HS-5 (cell line): ENCODE measurements around the gene DHDH.

ENCODE experiments used
- DNase-seq: peaks from one replicate; pipeline ENCODE4 v3.0.0-alpha.2; 2012; ENCODE audit warnings: low read depth

DHDH gene

DNA sequence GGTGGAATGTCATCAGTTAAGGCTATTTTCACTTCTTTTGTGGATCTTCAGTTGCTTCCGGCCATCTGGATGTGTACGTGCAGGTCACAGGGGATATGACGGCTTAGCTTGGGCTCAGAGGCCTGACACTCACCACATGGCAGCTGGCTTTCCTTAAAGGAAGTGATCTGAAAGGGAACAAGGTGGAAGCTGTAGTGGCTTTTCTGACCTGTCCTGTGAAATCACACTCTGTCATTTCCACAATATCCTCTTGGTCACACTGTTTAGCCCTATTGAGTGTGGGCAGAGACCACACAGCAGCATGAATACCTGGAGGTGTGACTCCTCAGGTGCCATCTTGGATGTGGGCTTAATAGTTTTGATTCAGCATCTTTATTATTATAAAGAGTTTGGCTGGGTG is 16.7 kb downstream of the DHDH start:
- DNase-seq: no peak

- no peak for DNase-seq
Observed at GRCh38 chr19:48950830-48951519, 17.5 kb downstream of the DHDH start.

- DNase-seq: no peak
Observed at GRCh38 chr19:48953141-48953540, 19.6 kb downstream of the DHDH start.

DNA sequence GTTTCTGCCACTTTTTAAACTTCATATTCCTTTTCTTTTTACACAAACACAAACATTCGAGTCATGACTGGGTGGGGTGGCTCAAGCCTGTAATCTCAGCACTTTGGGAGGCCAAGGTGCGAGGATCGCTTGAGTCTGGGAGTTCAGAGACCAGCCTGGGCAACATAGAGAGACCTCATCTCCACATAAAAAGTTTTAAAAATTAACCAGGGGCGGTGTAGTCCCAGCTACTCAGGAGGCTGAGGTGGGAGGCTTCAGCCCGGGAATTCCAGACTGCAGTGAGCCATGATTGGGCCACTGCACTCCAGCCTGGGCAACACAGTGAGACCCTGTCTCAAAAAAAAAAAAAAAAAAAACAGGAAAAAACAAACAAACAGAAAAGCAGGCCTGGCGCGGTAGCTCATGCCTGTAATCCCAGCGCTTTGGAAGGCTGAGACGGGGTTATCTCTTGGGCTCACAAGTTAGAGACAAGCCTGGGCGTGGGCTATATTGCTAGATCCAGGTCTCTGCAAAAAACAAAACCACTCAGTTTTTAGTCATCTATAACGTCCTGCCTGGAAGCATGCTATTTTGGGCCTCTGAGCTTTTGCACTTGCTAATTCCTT is 20.6 kb downstream of the DHDH start:
- no peak for DNase-seq

GRCh38 chr19:48954595-48955307 is 21.3 kb downstream of the DHDH start, which contains the start of gene BAX:
TSS of gene BAX (plus strand) at chr19:48954875. CDS start at chr19:48954929, 54 bp downstream.
- DNase-seq: peak; percentile 83

DNA sequence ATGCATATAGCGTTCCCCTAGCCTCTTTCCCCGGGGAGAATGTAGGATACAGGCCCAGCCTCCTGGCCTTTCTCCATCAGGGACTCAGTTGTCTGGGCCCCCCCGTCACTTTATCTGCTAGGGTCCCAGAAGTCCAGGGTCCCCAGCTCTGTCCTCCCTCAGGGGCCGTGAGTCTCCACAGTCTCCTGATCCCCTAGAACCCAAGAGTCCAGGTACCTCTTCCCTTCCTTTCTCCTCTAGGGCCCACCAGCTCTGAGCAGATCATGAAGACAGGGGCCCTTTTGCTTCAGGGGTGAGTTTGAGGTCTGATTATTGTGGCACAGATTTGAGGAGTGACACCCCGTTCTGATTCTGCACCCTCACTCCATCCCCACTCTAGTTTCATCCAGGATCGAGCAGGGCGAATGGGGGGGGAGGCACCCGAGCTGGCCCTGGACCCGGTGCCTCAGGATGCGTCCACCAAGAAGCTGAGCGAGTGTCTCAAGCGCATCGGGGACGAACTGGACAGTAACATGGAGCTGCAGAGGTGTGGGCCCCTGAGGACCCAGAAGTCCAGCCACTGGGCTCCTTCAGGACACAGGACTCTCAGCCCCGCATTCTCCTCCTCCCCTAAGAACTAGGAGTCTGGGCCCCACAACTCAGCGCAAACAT is 21.9 kb downstream of the DHDH start:
- DNase-seq: no peak

DNA sequence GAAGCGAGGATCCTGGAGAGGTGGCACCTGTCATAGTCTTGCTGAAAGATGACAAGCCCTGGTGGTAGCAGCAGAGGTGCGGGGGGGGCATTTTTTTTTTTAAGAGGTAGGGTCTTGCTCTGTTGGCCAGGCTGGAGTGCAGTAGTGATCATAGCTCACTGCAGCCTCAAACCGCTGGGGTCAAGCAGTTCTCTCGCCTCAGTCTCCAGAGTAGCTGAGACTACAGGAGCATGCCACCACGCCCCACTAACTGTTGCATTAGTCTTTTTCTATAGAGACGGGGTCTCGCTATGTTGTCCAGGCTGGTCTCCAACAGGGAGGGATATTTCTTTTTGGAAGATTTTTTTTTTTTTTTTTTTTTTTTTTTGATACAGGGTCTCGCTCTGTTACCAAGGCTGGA is 24.5 kb downstream of the DHDH start:
- no peak for DNase-seq

GRCh38 chr19:48959341-48960239 is 26.1 kb downstream of the DHDH start:
- no peak for DNase-seq

DNA sequence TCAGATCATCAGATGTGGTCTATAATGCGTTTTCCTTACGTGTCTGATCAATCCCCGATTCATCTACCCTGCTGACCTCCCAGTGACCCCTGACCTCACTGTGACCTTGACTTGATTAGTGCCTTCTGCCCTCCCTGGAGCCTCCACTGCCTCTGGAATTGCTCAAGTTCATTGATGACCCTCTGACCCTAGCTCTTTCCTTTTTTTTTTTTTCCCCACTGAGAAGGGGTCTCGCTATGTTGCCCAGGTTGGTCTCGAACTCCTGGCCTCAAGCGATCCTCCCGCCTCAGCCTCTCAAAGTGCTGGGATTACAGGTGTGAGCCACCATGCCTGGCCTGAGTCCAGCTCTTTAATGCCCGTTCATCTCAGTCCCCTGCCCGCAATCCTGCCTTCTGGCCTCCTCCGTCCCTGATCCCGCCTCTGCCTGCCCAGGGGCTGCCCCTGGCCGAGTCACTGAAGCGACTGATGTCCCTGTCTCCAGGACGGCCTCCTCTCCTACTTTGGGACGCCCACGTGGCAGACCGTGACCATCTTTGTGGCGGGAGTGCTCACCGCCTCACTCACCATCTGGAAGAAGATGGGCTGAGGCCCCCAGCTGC is 27.7 kb downstream of the DHDH start:
- no peak for DNase-seq

DNA sequence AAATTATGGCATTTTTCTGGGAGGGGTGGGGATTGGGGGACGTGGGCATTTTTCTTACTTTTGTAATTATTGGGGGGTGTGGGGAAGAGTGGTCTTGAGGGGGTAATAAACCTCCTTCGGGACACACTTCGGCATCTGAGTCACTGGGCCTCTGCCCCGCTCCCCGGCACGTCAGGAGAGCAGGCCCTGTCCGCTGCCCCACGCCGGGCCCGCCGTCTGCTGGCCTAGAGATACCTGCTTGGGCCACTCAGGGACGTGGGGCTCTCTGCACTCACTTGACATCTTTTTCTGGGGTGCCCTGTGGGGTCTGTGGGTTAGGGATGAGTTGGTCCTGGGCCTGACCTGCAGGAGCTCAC is 28.2 kb downstream of the DHDH start:
- DNase-seq: no peak

DNA sequence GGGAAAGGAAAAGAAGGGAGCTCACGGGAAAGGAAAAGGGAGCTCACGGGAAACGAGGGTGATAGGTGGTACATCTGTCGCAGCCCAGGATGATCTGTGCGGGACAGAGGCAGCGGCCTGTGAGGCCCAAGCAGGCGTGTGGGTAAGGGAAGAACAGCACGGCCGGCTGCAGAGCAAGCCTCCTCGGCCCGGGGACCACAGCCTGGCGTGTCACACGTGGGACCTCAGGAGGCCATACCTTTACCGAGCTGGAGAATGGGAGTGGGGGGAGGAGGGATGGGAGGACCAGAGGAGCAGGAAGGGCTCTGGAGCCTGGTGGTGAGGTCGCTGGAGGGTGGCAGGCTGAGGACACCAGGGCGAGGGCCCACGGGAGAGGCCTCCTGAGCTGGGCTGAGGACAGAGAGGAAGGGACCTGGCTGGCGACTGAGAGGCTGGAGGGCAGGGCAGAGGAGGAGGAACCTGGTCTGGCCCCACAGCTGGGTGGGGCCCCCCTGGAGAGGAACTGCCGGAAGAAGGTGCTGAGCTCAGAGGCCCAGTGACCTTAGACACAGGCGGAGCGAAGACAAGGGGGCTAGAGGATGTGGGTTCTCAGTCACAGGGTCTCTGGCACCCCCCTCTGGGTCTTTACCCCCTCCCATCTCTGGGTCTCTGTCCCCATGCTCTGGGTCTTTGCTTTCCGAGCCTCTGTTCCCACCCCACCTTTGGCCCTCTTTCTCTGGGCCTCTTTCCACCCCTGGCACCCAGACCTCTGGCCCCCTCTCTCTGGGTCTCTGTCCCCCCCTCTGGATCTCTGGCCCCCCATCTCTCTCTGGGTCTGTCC is 28.7 kb downstream of the DHDH start:
- DNase-seq: no peak

GRCh38 chr19:48962849-48963165 is 29.3 kb downstream of the DHDH start:
- no peak for DNase-seq

GRCh38 chr19:48963371-48964204 is 30.1 kb downstream of the DHDH start:
- no peak for DNase-seq

DNA sequence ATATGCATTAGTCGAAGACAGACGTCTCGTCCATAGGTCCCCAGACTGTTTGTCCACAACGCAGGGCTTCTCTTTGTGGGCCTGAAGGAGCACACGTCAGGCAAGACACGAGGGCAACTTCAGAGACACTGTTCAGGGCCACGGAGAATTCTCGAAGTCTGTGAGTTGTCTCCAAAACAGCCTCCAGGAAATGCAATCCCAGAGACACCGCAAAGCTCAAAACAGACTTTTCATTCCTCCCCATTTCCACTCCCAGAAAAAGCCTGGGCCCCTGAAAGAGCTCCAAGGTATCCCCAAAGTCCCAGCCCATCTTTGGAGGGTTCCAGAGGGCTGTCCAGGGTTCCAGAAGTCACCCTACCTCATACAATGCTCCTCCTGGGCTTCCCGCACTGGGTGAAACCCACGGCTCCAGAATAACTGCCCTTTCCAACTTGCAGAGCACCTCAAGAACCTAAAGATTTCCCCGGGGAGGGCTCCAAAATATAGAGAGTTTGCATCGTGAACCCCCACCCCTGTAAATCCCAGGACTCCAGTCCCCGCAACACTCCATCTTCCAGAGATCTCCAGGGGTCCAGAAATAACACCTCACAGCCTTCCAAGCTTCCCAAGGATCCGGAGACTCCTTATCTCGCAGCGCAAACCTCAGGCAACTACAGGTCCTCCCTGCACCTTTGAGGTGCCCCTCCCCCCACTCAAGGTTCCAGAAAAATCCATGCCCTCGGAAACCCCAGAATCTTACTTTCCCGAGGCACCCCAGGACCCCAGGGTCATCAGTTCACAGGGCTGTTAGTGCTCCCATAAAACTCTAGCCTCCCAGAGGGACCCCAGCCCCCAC is 30.9 kb downstream of the DHDH start:
- DNase-seq: no peak

- peak; percentile 78 for DNase-seq
Observed at GRCh38 chr19:48965040-48965805, 31.7 kb downstream of the DHDH start, which contains the start of gene FTL. TSS of gene FTL (plus strand) at chr19:48965309. CDS start at chr19:48965508, 199 bp downstream.

DNA sequence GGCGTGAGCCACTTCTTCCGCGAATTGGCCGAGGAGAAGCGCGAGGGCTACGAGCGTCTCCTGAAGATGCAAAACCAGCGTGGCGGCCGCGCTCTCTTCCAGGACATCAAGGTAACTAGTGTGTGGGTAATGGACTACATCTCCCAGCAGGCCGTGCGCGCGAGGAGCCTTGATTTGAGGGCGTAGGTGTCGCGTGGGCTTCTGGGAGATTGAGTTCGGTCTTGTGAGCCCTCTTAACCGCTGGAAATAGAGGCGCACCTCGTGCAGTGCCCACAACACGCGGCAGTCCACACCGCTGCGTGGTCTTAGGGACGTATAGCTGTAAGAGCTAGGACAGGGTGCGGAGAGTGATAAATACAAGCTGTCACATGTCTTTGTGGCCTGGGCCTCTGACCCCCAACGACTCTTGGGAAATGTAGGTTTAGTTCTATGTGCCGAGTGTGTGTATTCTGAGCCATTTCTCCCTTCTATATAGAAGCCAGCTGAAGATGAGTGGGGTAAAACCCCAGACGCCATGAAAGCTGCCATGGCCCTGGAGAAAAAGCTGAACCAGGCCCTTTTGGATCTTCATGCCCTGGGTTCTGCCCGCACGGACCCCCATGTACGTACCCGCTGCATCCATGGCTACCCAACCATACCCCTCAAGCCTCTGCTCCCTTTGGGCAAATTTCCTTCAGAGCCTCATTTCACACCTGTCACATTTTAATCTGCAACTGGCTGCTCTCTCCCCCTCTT is 32.5 kb downstream of the DHDH start:
- DNase-seq: no peak
